ENCODE measurements around the gene SMIM41.
A peak's percentile ranks its signal among the peaks of the same experiment; 100 is the strongest.

The SMIM41 gene

GRCh38 chr12:52063082-52063924 lies 16.2 kb upstream of the SMIM41 start:
- no peak for DNase-seq (ENCODE audit: low spot score)

GRCh38 chr12:52063981-52064649 lies 15.4 kb upstream of the SMIM41 start:
- DNase-seq (ENCODE audit: low spot score) = no peak

GRCh38 chr12:52066346-52067080 lies 13.0 kb upstream of the SMIM41 start:
- DNase-seq (ENCODE audit: low spot score) = no peak

- DNase-seq (ENCODE audit: low spot score) = no peak
Measured at GRCh38 chr12:52067081-52067374, 12.5 kb upstream of the SMIM41 start.

GRCh38 chr12:52069327-52070184 lies 9.9 kb upstream of the SMIM41 start, which contains the start of gene ATG101:
Gene ATG101 (plus strand): TSS chr12:52069978. CDS start chr12:52073651, 3,673 bp downstream.
- DNase-seq (ENCODE audit: low spot score) = peak; percentile 97

- DNase-seq (ENCODE audit: low spot score) = no peak
Measured at GRCh38 chr12:52070185-52070925, 9.1 kb upstream of the SMIM41 start.

- DNase-seq (ENCODE audit: low spot score) = no peak
Measured at GRCh38 chr12:52073531-52074381, 5.7 kb upstream of the SMIM41 start.

- DNase-seq (ENCODE audit: low spot score) = no peak
Measured at GRCh38 chr12:52074971-52075724, 4.4 kb upstream of the SMIM41 start.

- no peak for DNase-seq (ENCODE audit: low spot score)
Measured at GRCh38 chr12:52076811-52077210, 2.7 kb upstream of the SMIM41 start.

GRCh38 chr12:52078276-52078675 lies 1.2 kb upstream of the SMIM41 start:
- no peak for DNase-seq (ENCODE audit: low spot score)

GRCh38 chr12:52080403-52081251 lies 1.1 kb downstream of the SMIM41 start:
- DNase-seq (ENCODE audit: low spot score) = no peak

GRCh38 chr12:52081263-52081733 lies 1.8 kb downstream of the SMIM41 start:
- no peak for DNase-seq (ENCODE audit: low spot score)

GRCh38 chr12:52082026-52082668 lies 2.6 kb downstream of the SMIM41 start:
- DNase-seq (ENCODE audit: low spot score) = no peak

GRCh38 chr12:52082669-52082987 lies 3.1 kb downstream of the SMIM41 start:
- no peak for DNase-seq (ENCODE audit: low spot score)

- peak; percentile 78 for DNase-seq (ENCODE audit: low spot score)
Measured at GRCh38 chr12:52082988-52083637, 3.6 kb downstream of the SMIM41 start.

GRCh38 chr12:52083638-52083996 lies 4.1 kb downstream of the SMIM41 start:
- no peak for DNase-seq (ENCODE audit: low spot score)
